Testis (tissue), 2 donors: ENCODE measurements around the gene MUC13.

Source experiments
- POLR2A ChIP-seq: fragments of 450-650 bp; IDR thresholded peaks from one replicate; pipeline ENCODE4 v1.6.1; 2017; ENCODE audit warnings: antibody characterized with exemption, mild to moderate bottlenecking, moderate library complexity
- TF ChIP-seq, protein P1 (sequence below), 3 experiments: fragments of 450-650 bp in 2 of 3; fragments of 200-600 bp in 1 of 3; sonication (generic) in 1 of 3; IDR thresholded peaks; one replicate each; pipeline ENCODE4 v1.5.1; 2016 to 2019; ENCODE audit warnings: antibody characterized with exemption in 3 of 3, mild to moderate bottlenecking in 2 of 3, moderate library complexity in 1 of 3

DNA sequence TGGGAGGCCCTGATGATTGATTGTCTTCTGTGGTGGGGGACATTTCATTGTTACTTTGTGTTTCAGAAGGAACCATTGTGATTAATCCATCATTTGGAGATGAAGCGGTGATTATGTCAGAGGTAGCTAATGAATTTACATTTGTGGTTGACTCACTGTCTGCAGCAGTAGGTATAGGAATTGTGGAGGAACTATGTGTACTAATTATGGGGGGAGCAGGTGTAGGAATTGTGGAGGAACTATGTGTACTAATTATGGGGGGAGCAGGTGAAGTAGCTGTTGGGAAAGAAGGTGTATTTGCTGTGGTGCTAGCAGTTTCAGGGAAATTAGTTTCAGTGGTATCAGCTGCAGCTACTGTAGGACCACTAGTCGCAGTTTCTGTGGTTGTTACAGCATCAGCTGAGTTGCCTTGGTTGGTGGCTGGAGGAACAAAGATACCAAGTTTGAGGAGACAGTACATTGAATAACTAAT is 6.9 kb downstream of the MUC13 start:
- TF ChIP-seq, protein P1, sequence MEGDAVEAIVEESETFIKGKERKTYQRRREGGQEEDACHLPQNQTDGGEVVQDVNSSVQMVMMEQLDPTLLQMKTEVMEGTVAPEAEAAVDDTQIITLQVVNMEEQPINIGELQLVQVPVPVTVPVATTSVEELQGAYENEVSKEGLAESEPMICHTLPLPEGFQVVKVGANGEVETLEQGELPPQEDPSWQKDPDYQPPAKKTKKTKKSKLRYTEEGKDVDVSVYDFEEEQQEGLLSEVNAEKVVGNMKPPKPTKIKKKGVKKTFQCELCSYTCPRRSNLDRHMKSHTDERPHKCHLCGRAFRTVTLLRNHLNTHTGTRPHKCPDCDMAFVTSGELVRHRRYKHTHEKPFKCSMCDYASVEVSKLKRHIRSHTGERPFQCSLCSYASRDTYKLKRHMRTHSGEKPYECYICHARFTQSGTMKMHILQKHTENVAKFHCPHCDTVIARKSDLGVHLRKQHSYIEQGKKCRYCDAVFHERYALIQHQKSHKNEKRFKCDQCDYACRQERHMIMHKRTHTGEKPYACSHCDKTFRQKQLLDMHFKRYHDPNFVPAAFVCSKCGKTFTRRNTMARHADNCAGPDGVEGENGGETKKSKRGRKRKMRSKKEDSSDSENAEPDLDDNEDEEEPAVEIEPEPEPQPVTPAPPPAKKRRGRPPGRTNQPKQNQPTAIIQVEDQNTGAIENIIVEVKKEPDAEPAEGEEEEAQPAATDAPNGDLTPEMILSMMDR (IDR thresholded peaks at IDR 0.05), result no peak
- TF ChIP-seq POLR2A, result no peak
